HG02943 (cell line): ENCODE data around the gene FITM1.
A peak's percentile ranks its signal among the peaks of the same experiment; 100 is the strongest.

ENCODE experiments used
- ATAC-seq: cut with Tn5 transposase; IDR thresholded peaks from one replicate; pipeline ENCODE4 v1.9.1; 2021; ENCODE audit warnings: mild to moderate bottlenecking, low read depth, moderate library complexity; ENCODE audit not compliant: unreplicated experiment

FITM1 gene

GRCh38 chr14:24130380-24130716, at the start of gene FITM1:
Gene FITM1 (plus strand): TSS chr14:24130659. CDS start chr14:24131564, 905 bp downstream.
- ATAC-seq: no peak

GRCh38 chr14:24080888-24081738, 49.3 kb upstream of the FITM1 start:
- peak; percentile 87 for ATAC-seq

- ATAC-seq: no peak
Observed at GRCh38 chr14:24081739-24082211, 48.7 kb upstream of the FITM1 start.

GRCh38 chr14:24082411-24083080, 47.9 kb upstream of the FITM1 start:
- ATAC-seq: no peak

- ATAC-seq: no peak
Observed at GRCh38 chr14:24083462-24083861, 47.0 kb upstream of the FITM1 start.

GRCh38 chr14:24084440-24084839, 46.0 kb upstream of the FITM1 start:
- ATAC-seq: no peak

GRCh38 chr14:24085215-24085614, 45.2 kb upstream of the FITM1 start:
- no peak for ATAC-seq

- no peak for ATAC-seq
Observed at GRCh38 chr14:24086193-24086955, 44.1 kb upstream of the FITM1 start.

- no peak for ATAC-seq
Observed at GRCh38 chr14:24087004-24087403, 43.5 kb upstream of the FITM1 start.

- no peak for ATAC-seq
Observed at GRCh38 chr14:24088095-24088494, 42.4 kb upstream of the FITM1 start.

GRCh38 chr14:24089890-24090289, 40.6 kb upstream of the FITM1 start:
- ATAC-seq: no peak

GRCh38 chr14:24092110-24092504, 38.4 kb upstream of the FITM1 start:
- ATAC-seq: no peak

- ATAC-seq: no peak
Observed at GRCh38 chr14:24092505-24093206, 37.8 kb upstream of the FITM1 start.

GRCh38 chr14:24093207-24093900, 37.1 kb upstream of the FITM1 start:
- no peak for ATAC-seq

- peak; percentile 48 for ATAC-seq
Observed at GRCh38 chr14:24093901-24094840, 36.3 kb upstream of the FITM1 start, which contains the start of gene PCK2. Gene PCK2 (plus strand): TSS chr14:24094311. CDS start chr14:24094406, 95 bp downstream.

GRCh38 chr14:24094841-24095270, 35.6 kb upstream of the FITM1 start:
- no peak for ATAC-seq

- ATAC-seq: peak; percentile 67
Observed at GRCh38 chr14:24095271-24096068, 35.0 kb upstream of the FITM1 start.
